ENCODE measurements around the gene PPFIA2. TPM values are rescaled to one million over a fixed set of nuclear protein-coding genes. Genes with fewer than 3 reads are reported as not detected.

The PPFIA2 gene
- total and polyA plus RNA-seq, 9 of the 15 experiments (the other 6 are each of a cell fraction or from before 2014, with no cell fraction given): not detected

DNA sequence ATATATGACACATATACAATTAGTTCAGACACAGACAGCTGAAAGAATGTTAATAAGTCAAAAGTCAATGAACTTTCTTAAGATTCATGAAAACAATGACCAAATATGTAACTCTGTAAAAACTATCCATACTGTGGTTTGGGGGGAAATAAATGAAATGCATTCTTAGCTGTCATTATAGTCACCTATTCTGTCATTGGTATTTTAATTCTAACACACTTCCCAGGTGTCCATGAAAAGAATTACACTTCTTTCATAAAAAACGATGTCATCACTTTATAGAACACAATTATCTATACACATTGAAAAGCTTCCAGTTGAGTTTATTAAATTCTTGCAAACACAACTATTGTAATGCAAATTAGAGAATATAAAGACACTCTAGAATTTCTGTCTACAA, 35.8 kb downstream of the PPFIA2 start:
- ChIA-PET CTCF (ENCODE audit: low intra/inter-chr PET ratio) (no interaction called here), POLR2A (no interaction called here)
- no peaks in the 10 kb centered on the region for H3K36me3 ChIP-seq (ENCODE audit: control insufficient read depth, insufficient read depth, low read length)
- ATAC-seq (no peak), FAIRE-seq (no peak), DNase-seq (ENCODE audit: extremely low read depth in 1 of 4, low spot score in 3 of 4) (no peak)
- in situ Hi-C loops (cut with MboI): no loop called here
- no peak overlapping the region for H3K9ac ChIP-seq (ENCODE audit: insufficient read depth in 1 of 2, low read depth in 2 of 2, low read length in 2 of 2)
- no peaks in the 10 kb centered on the region for H3K9me1 ChIP-seq (ENCODE audit: control insufficient read depth, insufficient read depth, low read length)
- no peaks in the 10 kb centered on the region for H4K20me1 ChIP-seq (replicated peaks; ENCODE audit: control insufficient read depth, insufficient read depth, low read length)
- intact Hi-C loops (cut with micrococcal nuclease): no loop called here
- H3K4me1 ChIP-seq (replicated peaks in 1 of 2; ENCODE audit: control insufficient read depth in 2 of 2, insufficient read depth in 2 of 2, low read length in 2 of 2): no peaks in the 10 kb centered on the region
- no peak for TF ChIP-seq TSC22D4 (tag; IDR thresholded peaks at IDR 0.05)
- TF ChIP-seq, protein P1, sequence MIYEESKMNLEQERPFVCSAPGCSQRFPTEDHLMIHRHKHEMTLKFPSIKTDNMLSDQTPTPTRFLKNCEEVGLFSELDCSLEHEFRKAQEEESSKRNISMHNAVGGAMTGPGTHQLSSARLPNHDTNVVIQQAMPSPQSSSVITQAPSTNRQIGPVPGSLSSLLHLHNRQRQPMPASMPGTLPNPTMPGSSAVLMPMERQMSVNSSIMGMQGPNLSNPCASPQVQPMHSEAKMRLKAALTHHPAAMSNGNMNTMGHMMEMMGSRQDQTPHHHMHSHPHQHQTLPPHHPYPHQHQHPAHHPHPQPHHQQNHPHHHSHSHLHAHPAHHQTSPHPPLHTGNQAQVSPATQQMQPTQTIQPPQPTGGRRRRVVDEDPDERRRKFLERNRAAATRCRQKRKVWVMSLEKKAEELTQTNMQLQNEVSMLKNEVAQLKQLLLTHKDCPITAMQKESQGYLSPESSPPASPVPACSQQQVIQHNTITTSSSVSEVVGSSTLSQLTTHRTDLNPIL (CRISPR knock-in tag; IDR thresholded peaks at IDR 0.05): no peak
- TF ChIP-seq SAFB2 (IDR thresholded peaks at IDR 0.05; ENCODE audit: borderline replicate concordance, low read depth, low read length, severe bottlenecking): no peak
- TF ChIP-seq, protein P2, sequence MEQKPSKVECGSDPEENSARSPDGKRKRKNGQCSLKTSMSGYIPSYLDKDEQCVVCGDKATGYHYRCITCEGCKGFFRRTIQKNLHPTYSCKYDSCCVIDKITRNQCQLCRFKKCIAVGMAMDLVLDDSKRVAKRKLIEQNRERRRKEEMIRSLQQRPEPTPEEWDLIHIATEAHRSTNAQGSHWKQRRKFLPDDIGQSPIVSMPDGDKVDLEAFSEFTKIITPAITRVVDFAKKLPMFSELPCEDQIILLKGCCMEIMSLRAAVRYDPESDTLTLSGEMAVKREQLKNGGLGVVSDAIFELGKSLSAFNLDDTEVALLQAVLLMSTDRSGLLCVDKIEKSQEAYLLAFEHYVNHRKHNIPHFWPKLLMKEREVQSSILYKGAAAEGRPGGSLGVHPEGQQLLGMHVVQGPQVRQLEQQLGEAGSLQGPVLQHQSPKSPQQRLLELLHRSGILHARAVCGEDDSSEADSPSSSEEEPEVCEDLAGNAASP (IDR thresholded peaks at IDR 0.05): no peak
- H3K79me2 ChIP-seq (ENCODE audit: control insufficient read depth, insufficient read depth, low read length): no peaks in the 10 kb centered on the region
- H2AFZ ChIP-seq (ENCODE audit: low read depth, low read length): no peak overlapping the region
- H3K4me3 ChIP-seq: no peak overlapping the region
- H3K27ac ChIP-seq (ENCODE audit: extremely low read depth, low read depth, low read length): no peak overlapping the region
- WGBS (ENCODE audit: insufficient coverage, low coverage, missing lambda C conversion rate): 0% methylated on average over 1 of the region's 1 CpG
- no peaks in the 10 kb centered on the region for H3K9me3 ChIP-seq (replicated peaks; ENCODE audit: control insufficient read depth, insufficient read depth, low read depth, low read length)
- no TSS peak for BruUV-seq (replicated peaks)
- H3K4me2 ChIP-seq (ENCODE audit: insufficient read depth, low read length): no peak overlapping the region
- H3K27me3 ChIP-seq (ENCODE audit: control insufficient read depth in 2 of 2, insufficient read depth in 2 of 2, low read length in 2 of 2): no peaks in the 10 kb centered on the region
